Upper lobe of left lung (tissue), 4 donors: ENCODE measurements around the gene PIK3R6.

ENCODE experiments used
- POLR2AphosphoS5 ChIP-seq, 2 donors: sonication (generic); formaldehyde crosslinking; IDR thresholded peaks; one replicate each; pipeline ENCODE4 v1.5.1; 2017; ENCODE audit warnings: antibody characterized with exemption in 2 of 2
- TF ChIP-seq, protein P1 (sequence below), 6 experiments: fragments of 450-650 bp in 4 of 6; fragments of 200-600 bp in 2 of 6; sonication (generic) in 2 of 6; IDR thresholded peaks; one replicate each; pipeline ENCODE4 v1.5.1; 2016 to 2019; ENCODE audit warnings: antibody characterized with exemption in 6 of 6

DNA sequence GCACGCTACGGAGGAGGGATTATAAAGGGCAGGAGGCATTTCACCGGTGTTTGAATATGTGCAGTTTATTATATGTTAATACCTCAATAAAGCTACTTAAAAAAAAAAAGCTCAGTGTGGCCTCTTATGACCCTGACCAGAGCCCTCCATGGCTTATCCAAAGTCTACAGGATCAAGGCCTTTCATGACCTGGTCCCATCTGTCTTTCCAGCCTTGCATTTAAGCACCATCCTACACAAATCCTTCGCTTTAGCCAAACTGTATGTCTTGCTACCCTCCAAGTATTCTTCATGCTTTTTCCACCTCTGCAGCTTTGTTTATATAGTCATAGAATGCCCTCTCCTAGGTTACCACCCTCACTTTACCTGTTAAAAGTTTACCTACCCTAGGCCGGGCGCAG is 74.8 kb downstream of the PIK3R6 start:
- TF ChIP-seq, protein P1, sequence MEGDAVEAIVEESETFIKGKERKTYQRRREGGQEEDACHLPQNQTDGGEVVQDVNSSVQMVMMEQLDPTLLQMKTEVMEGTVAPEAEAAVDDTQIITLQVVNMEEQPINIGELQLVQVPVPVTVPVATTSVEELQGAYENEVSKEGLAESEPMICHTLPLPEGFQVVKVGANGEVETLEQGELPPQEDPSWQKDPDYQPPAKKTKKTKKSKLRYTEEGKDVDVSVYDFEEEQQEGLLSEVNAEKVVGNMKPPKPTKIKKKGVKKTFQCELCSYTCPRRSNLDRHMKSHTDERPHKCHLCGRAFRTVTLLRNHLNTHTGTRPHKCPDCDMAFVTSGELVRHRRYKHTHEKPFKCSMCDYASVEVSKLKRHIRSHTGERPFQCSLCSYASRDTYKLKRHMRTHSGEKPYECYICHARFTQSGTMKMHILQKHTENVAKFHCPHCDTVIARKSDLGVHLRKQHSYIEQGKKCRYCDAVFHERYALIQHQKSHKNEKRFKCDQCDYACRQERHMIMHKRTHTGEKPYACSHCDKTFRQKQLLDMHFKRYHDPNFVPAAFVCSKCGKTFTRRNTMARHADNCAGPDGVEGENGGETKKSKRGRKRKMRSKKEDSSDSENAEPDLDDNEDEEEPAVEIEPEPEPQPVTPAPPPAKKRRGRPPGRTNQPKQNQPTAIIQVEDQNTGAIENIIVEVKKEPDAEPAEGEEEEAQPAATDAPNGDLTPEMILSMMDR (IDR thresholded peaks at IDR 0.05) = no peak
- no peak for TF ChIP-seq POLR2AphosphoS5 (IDR thresholded peaks at IDR 0.05)
